ENCODE data around the gene C20orf144.

- TF ChIP-seq, protein P1, sequence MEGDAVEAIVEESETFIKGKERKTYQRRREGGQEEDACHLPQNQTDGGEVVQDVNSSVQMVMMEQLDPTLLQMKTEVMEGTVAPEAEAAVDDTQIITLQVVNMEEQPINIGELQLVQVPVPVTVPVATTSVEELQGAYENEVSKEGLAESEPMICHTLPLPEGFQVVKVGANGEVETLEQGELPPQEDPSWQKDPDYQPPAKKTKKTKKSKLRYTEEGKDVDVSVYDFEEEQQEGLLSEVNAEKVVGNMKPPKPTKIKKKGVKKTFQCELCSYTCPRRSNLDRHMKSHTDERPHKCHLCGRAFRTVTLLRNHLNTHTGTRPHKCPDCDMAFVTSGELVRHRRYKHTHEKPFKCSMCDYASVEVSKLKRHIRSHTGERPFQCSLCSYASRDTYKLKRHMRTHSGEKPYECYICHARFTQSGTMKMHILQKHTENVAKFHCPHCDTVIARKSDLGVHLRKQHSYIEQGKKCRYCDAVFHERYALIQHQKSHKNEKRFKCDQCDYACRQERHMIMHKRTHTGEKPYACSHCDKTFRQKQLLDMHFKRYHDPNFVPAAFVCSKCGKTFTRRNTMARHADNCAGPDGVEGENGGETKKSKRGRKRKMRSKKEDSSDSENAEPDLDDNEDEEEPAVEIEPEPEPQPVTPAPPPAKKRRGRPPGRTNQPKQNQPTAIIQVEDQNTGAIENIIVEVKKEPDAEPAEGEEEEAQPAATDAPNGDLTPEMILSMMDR (IDR thresholded peaks at IDR 0.05) = no peak
- no peak for TF ChIP-seq RAD21 (conservative IDR thresholded peaks at IDR 0.05 in 1 of 2, IDR thresholded peaks at IDR 0.05 in 1 of 2)
Observed at GRCh38 chr20:33654680-33655161, 7.4 kb upstream of the C20orf144 start.

Measured in A549 (cell line).